Activated naive CD8-positive, alpha-beta T cell (primary cell): ENCODE measurements around the gene GFAP.
A peak's percentile ranks its signal among the peaks of the same experiment; 100 is the strongest.
"Not testable (repeated sequence)": the region's sequence is repeated elsewhere in the genome, so short reads cannot be mapped to it uniquely, and the experiment has no call there.

Experiments
- H3K27ac Mint-ChIP-seq: one replicate; pipeline ENCODE4 v1.8.0; 2021; ENCODE audit warnings: mixed read lengths
- H3K27me3 Mint-ChIP-seq: one replicate; pipeline ENCODE4 v1.8.0; 2021; ENCODE audit warnings: mixed read lengths
- H3K36me3 Mint-ChIP-seq: one replicate; pipeline ENCODE4 v1.8.0; 2021; ENCODE audit warnings: mixed read lengths
- H3K4me1 Mint-ChIP-seq: one replicate; pipeline ENCODE4 v1.8.0; 2021; ENCODE audit warnings: low read depth, mixed read lengths
- H3K4me3 Mint-ChIP-seq: one replicate; pipeline ENCODE4 v1.8.0; 2021; ENCODE audit warnings: mild to moderate bottlenecking, mixed read lengths
- H3K9me3 Mint-ChIP-seq: one replicate; pipeline ENCODE4 v1.8.0; 2021; ENCODE audit warnings: low read depth, mixed read lengths

Gene GFAP

DNA sequence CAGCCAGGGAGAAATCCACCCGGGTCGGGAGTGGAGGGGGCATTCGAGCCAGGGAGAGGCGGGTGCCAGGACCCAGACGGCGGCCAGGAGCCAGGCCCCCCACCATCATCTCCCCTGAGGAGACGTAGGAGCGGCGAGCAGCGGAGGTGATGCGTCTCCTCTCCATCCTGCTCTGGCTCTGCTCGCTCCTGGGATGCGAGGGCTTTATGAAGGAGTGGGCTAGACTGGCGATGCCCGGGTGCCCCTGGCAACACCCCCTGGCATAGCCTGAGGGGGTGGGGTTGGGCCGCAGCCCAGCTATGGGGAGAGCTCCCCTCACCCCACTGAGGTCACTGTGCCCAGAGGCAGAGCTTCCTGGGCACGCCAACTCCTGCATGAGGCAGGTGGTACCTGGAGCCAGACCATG is at the start of gene GFAP:
GFAP (minus strand) TSS at position 180 of the 406 bp plus-strand sequence; CDS start at position 166, 14 bp downstream.
- H3K4me3 Mint-ChIP-seq: no peak within 1 kb of the TSS
- H3K4me1 Mint-ChIP-seq: peaks cover 6% of the 10 kb centered on the region
- H3K27ac Mint-ChIP-seq: no peak within 1 kb of the TSS
- peaks cover 10% of the 10 kb centered on the region for H3K27me3 Mint-ChIP-seq
- H3K9me3 Mint-ChIP-seq: no peaks in the 10 kb centered on the region
- no peaks in the 10 kb centered on the region for H3K36me3 Mint-ChIP-seq

- Mint-ChIP-seq H3K4me3 (no peak overlapping the region), H3K27ac (no peak overlapping the region), H3K36me3 (no peaks in the 10 kb centered on the region), H3K9me3 (no peaks in the 10 kb centered on the region), H3K4me1 (peaks cover 10% of the 10 kb centered on the region), H3K27me3 (peaks cover 18% of the 10 kb centered on the region)
These were observed 46.6 kb upstream of the GFAP start for GRCh38 chr17:44961921-44962350.

DNA sequence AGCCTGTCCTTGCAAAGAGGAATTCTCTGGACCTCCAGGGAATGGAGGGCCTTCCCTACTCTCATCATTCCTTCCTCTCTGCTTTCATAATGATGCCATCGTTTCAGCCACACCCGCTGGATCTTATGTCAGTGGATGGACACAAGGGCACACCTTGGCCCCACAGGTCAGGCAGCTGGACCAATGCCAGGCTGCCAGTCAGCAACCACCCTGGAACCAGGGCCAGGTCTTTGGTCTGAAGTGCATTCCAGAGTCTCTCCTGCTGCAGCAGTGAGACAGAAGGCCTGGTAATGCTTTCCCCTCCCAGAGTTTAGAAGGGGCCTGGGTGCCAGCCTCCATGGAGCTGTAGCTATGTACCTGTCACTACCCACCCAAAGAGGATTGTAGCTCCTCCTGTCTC is 45.4 kb upstream of the GFAP start:
- peaks cover 6% of the 10 kb centered on the region for H3K4me1 Mint-ChIP-seq
- no peaks in the 10 kb centered on the region for H3K9me3 Mint-ChIP-seq
- peaks cover 13% of the 10 kb centered on the region for H3K27me3 Mint-ChIP-seq
- H3K4me3 Mint-ChIP-seq: peak overlapping the region; percentile 42
- H3K36me3 Mint-ChIP-seq: no peaks in the 10 kb centered on the region
- no peak overlapping the region for H3K27ac Mint-ChIP-seq

- Mint-ChIP-seq H3K4me1 (peaks cover 6% of the 10 kb centered on the region), H3K36me3 (no peaks in the 10 kb centered on the region), H3K9me3 (no peaks in the 10 kb centered on the region), H3K27ac (no peak overlapping the region), H3K27me3 (peaks cover 12% of the 10 kb centered on the region), H3K4me3 (peak overlapping the region; percentile 75)
These were observed 44.7 kb upstream of the GFAP start for GRCh38 chr17:44959821-44960531.

GRCh38 chr17:44956998-44957981 is 42.0 kb upstream of the GFAP start:
- no peaks in the 10 kb centered on the region for H3K9me3 Mint-ChIP-seq
- peaks cover 6% of the 10 kb centered on the region for H3K4me1 Mint-ChIP-seq

DNA sequence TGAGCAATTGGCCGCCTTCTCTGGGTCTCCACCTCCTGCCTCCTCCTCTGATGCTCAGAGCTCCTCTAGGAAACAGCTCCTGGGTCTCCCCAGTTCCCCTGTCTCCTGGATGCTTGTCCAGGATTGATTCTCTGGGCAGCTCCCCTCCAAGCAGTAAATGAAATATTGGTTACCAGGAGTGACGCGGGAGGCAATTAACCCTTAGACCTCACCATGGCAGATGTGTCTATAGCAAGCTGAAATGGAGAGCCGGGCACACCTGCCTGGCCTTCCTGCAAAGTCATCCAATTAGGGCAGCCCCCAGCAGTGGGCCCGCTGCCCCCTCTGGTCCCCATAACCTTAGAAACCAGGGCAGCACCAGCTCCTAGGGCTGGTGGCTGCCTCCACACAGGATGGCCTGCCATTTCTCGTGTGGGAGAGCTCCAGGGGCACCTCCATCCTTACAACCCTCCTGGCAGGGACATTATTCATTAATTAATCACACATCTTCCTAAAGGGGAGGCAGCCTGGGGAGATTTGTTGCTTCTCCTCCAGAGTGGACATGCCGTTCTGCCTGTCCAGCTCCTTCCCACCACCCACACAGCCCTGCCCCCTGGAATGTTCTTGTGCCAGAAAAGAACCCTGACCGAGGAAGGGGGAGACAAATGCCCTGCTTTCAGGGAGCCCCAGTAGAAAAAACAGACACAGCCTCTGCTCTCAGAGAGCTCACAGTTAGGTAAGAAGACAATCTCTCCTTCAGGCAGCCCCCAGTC is 40.5 kb upstream of the GFAP start:
- Mint-ChIP-seq H3K27ac (no peak overlapping the region), H3K36me3 (no peaks in the 10 kb centered on the region), H3K4me1 (peaks cover 6% of the 10 kb centered on the region), H3K4me3 (no peak overlapping the region), H3K27me3 (peaks cover 9% of the 10 kb centered on the region), H3K9me3 (no peaks in the 10 kb centered on the region)

More at GRCh38 chr17:44956998-44957981, 42.0 kb upstream of the GFAP start:
- no peak overlapping the region for H3K27ac Mint-ChIP-seq
- H3K27me3 Mint-ChIP-seq: peaks cover 9% of the 10 kb centered on the region
- H3K36me3 Mint-ChIP-seq: no peaks in the 10 kb centered on the region
- H3K4me3 Mint-ChIP-seq: no peak overlapping the region

DNA sequence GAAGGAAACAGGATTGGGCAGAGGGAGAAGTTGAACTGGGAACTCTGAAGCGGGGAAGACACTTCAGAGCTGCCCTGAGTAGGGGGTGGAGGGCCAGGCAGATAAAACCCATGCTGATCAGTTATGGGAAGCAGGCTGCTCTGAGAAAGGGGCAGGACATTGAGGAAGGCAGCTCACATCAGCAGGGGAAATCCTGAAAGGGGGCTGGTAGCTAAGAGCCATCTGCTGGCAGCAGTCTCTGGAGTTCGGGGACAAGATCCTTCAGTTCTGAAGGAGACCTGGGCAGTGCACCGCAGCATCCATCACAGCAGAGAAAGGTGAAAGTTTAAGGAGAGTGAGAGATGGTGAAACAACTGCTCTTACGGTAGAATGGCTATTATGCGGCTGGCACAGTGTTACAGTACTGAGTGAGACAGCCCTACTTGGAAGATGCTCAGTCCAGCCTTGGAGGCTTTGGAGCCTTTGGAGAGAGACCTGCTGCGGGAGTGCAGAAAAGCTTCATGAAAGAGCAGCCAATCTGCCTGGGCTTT is 37.7 kb upstream of the GFAP start:
- H3K27ac Mint-ChIP-seq: no peak overlapping the region
- H3K27me3 Mint-ChIP-seq: peaks cover 3% of the 10 kb centered on the region
- peaks cover 4% of the 10 kb centered on the region for H3K4me1 Mint-ChIP-seq
- no peaks in the 10 kb centered on the region for H3K9me3 Mint-ChIP-seq
- no peak overlapping the region for H3K4me3 Mint-ChIP-seq
- no peaks in the 10 kb centered on the region for H3K36me3 Mint-ChIP-seq

DNA sequence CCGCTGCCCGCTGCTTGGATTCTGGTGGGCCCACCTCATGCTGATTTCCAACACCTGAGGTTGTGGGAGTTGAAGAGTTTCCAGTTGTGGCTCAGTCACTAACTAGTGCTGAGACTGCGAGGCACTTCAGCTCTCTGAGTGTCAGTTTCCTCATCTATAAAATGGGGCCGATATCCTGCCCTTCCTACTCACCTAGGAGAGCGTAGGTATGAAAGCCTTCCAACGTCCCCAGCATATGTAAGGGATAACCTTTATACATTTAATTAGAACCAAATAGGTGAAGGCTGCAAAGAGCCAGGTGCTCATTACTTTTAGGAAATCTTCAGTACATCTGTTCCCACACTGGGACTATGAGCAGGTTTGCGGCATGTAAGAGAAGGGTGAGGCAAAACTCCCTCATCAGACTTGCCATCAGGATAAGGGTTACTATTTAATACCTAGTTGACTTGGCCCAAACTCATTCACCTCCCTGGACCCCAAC is 33.1 kb upstream of the GFAP start:
- no peaks in the 10 kb centered on the region for H3K9me3 Mint-ChIP-seq
- H3K4me3 Mint-ChIP-seq: peak overlapping the region; percentile 95
- H3K27me3 Mint-ChIP-seq: no peaks in the 10 kb centered on the region
- H3K27ac Mint-ChIP-seq: peak overlapping the region; percentile 92
- H3K36me3 Mint-ChIP-seq: no peaks in the 10 kb centered on the region
- peaks cover 7% of the 10 kb centered on the region for H3K4me1 Mint-ChIP-seq

- H3K36me3 Mint-ChIP-seq: no peaks in the 10 kb centered on the region
- peak within 1 kb of the TSS; percentile 92 for H3K27ac Mint-ChIP-seq
- peak within 1 kb of the TSS; percentile 95 for H3K4me3 Mint-ChIP-seq
- no peaks in the 10 kb centered on the region for H3K9me3 Mint-ChIP-seq
- peaks cover 7% of the 10 kb centered on the region for H3K4me1 Mint-ChIP-seq
- H3K27me3 Mint-ChIP-seq: no peaks in the 10 kb centered on the region
These were observed 32.4 kb upstream of the GFAP start, which contains the start of gene KIF18B for GRCh38 chr17:44947461-44948314. Gene KIF18B, minus strand, starts transcription at chr17:44947773. Its CDS starts 11,429 bp downstream, at chr17:44936344.

- not testable (repeated sequence) for H3K36me3 Mint-ChIP-seq, H3K4me3 Mint-ChIP-seq, H3K4me1 Mint-ChIP-seq, H3K27me3 Mint-ChIP-seq, H3K27ac Mint-ChIP-seq, H3K9me3 Mint-ChIP-seq
These were observed 30.4 kb upstream of the GFAP start for GRCh38 chr17:44945652-44946051.

DNA sequence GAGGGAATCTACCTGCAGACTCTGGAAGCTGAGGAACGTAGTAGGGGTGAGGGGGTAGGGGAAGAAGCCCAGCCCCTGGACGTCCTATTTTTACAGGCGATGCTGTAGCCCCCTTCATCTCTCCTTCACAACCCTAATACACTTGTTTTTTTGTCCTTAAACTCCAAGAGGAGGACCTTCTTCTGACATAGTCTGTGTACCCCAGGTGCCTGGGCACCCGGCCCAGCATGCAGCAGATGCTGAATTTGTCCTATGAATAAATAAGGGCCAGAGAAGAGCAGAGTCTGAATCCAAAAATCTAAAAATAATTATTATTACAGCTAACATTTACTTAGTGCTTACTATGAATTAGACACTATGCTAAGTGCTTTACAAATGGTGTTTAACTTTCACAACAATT is 27.2 kb upstream of the GFAP start:
- H3K9me3 Mint-ChIP-seq: no peaks in the 10 kb centered on the region
- H3K4me1 Mint-ChIP-seq: no peaks in the 10 kb centered on the region
- H3K36me3 Mint-ChIP-seq: no peaks in the 10 kb centered on the region
- H3K4me3 Mint-ChIP-seq: no peak overlapping the region
- H3K27ac Mint-ChIP-seq: no peak overlapping the region
- no peaks in the 10 kb centered on the region for H3K27me3 Mint-ChIP-seq

DNA sequence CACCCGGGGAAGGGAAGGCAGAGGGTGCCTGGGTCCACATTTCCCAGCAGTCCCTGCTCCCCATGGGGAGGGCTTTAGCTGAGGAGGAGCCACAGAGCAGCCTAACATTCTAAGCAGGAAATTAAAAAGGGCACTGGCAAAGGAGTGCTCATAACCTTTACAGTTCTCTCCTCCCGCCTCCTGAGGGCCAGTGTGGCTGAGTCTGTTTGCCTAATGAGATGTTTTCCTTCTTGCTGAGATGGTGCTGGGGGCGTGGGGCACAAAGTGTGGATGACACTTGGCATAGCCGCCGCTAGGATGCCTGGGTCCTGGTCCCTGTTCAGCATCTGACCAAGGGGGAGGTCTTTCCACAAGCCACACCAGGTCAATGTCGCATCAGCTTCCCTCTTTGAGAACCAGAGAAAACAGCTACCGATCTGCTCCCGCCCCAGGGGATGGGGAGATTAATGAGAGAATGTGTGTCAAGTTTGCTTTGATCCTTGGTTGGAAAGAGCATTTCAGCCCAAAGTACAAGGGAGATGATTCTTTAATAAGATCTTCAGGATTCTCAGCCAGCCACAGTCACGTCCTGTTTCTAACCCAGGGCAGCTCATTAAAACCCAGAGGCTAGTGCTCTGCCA is 26.5 kb upstream of the GFAP start:
- Mint-ChIP-seq H3K4me3 (no peak overlapping the region), H3K27me3 (no peaks in the 10 kb centered on the region), H3K4me1 (no peaks in the 10 kb centered on the region), H3K36me3 (no peaks in the 10 kb centered on the region), H3K27ac (no peak overlapping the region), H3K9me3 (no peaks in the 10 kb centered on the region)

DNA sequence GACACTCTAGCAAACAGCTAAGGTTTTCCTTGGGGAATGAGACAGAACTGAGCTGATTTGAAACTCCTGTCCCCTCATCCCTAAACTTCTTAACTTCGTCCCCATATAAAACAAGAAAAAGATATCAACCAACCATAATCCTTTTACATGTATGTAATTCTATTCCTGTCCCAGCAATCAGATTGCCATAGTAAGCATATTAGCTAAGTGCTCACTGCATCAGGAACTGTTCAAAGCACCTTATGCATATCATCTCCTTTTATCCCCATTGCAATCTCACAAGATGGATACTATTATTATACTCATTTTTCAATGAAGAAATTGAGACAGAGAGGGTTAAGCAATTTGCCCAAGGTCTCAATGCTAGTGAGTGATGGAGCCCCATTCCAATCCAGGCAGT is 25.5 kb upstream of the GFAP start:
- Mint-ChIP-seq H3K36me3 (no peaks in the 10 kb centered on the region), H3K27me3 (no peaks in the 10 kb centered on the region), H3K4me3 (no peak overlapping the region), H3K4me1 (no peaks in the 10 kb centered on the region), H3K9me3 (no peaks in the 10 kb centered on the region), H3K27ac (no peak overlapping the region)
